GM18858 (cell line): ENCODE measurements around the gene ZNF772.
A peak's percentile ranks its signal among the peaks of the same experiment; 100 is the strongest.
"Not testable (repeated sequence)": the region's sequence is repeated elsewhere in the genome, so short reads cannot be mapped to it uniquely, and the experiment has no call there.

ENCODE experiments used
- ATAC-seq: cut with Tn5 transposase; IDR thresholded peaks from one replicate; pipeline ENCODE4 v1.9.1; 2021; ENCODE audit not compliant: unreplicated experiment

The ZNF772 gene

DNA sequence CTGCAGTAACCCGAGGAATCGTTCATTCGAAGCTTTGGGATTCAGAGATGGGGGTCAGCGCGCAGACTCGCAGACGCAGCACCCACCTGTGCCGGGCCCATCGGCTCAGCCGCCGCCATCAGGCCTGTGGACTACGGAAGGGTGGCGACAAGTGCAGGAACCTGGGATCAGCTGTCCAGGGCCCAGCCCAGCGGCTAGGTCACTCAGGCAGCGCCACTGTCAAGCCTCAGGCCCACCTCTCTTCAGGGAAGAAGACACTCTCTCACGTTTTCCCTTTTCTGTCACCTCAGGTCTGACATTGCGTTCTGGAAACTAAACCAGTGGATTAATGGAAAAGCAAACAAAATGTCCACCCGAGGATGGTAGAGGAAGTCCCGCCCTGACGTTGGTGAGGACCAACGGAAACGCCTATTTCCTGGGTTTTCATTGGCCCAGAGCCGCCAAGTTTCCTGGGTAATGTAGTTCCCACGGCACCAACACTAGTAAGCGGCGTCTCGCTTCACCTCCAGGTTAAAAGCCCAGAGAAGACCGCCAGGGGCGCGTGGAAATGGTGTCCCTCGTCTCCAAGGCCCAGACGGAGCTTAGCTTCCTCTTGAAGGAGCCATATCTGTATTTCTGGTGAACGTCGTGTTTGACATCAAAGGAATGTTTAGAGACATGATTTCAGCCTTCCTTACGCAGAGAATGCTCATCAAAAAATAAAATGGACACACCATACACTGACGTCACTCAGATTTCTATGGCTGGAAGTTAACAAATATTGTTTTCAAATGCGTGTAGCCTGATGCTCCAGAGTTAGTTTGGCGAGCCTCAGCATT lies at the start of gene ZNF772:
ZNF772 (minus strand) TSS at position 376 of the 818 bp plus-strand sequence; CDS start at position 119, 257 bp downstream.
- ATAC-seq = peak; percentile 78

DNA sequence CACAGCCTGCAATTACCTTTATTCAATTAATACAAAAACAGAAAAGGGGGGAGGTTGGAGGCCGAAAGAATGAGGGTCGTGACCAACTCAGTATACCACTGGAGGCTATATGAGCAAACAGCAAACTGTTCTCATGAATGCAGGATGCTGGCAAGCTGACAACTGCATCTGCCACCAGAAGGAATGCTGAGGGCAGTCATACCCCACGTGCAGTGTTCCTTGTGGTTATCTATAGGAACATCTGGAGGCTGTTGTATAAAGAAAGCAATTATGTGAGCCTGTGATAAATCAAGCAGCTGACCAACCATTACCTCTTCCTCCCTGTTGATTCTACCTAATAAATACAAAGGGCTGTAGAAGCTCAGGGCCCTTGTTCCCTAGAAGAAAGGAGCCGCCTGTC lies 40.7 kb upstream of the ZNF772 start:
- not testable (repeated sequence) for ATAC-seq

DNA sequence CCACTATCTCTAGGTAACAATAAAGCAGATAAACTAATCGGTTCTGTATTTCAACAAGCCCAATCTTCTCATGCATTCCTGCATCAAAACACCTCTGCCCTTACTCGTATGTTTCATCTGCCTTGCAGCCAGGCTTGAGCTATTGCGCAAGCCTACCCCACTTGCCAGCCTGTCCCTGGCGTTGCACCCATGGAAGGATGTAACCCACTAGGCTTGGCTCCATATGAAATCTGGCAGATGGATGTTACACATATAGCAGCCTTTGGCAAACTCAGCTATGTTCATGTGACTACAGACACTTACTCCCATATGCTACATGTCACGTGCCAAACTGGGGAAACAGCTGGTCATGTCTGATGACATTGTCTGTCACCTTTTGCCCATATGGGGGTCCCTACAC lies 37.9 kb upstream of the ZNF772 start:
- ATAC-seq = no peak

DNA sequence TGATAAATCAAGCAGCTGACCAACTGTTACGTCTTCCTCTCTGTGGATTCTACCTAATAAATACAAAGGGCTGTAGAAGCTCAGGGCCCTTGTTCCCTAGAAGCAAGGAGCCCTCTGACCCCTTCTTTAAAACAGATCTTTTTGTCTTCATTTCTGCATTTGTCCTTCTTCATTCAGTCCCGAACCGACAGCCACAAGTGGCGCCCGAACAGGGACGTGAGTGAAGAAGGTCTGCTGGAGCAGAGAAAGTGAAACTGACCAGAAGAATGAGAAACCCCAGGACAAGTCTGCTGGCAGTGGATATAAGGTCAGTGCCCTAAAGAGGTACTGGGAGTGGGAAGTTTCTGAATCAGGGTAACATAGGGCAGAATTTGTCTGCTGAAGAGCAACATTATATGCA lies 35.5 kb upstream of the ZNF772 start:
- no peak for ATAC-seq

DNA sequence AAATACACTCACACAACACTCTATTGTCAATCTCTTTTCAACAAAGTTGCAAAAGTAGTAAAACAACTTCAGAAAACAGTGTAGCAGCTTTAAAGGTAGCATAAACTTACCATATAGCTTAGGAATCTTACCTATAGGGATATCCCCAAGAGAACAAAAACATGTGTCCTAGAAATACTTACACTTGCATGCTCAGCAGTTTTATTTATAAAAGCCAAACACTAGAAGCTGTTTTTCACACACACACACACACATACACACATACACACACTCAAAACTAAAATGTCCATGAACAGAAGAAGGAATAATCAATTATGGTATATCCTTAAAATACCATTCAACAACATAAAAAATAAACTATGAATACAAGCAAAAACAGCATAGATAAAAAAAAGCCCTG lies 34.1 kb upstream of the ZNF772 start:
- no peak for ATAC-seq

DNA sequence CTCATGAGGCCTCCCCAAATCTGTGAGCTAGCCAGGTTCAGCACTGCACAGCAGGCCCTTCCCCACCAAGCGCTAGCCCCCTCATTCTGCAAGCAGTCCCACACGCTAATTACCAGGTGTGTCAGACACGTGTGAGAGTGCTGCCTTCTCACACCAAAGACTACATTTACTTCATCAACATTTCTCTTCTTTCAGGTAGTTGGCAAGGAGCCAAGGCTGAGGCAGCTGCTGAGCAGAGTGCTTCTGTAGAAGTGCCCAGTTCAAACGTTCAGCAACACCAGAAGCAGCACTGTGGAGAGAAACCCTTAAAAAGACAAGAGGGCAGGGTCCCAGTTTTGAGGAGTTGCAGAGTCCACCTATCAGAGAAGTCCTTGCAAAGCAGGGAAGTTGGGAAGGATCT lies 28.8 kb upstream of the ZNF772 start:
- ATAC-seq = no peak

DNA sequence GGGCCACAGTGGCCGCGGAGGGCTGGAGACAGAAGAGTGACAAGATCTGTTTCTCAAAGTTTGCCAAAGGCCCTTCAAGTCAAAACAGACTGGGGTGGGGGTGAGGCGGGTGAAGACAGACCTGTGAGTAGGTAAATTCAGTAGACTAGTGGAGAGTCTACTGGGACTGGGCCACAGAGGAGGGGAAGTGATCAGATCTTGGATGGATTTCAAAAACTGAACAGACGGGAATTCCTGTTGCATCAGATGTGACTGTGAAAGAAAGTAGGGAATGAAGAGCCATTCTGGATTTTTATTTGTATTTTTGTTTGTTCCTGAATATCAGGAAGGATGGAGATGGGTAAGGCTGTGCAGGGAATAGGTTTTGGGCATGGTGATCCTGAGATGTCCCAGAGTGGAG lies 23.0 kb upstream of the ZNF772 start:
- not testable (repeated sequence) for ATAC-seq

DNA sequence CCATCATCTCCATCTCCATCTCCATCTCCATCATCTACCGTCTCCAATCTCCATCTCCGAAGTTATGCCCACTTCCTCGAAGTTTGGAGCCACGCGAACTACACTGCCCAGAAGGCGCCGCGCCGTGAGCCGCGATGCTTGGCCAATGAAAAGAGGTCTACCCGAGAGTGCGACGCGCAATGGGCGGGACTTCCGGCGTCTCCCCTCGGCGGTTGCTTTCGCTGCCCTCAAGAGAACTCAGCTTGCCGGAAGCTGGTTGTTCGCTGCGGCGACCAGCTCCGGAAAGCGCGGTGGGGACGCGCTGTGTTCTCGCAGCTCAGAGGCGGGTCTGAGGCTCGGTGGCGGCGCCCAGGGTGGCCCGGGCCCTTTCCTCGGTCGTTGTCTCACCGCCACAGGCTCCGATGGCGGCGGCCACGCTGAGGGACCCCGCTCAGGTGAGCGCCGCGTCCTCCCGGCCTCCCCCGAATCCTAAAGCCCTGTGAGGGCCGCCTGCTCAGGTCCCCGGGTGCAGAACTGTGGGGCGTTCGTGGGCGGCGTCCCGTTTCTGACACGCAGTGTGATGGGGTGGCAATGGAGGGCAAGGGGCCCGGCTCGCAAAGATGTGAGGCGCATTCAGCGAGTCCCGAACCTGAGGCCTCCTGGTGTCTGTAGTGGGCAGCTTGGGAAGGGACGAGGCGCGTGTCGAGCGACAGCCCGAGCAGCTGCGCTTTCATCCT lies 22.5 kb upstream of the ZNF772 start, which contains the start of gene ZNF773:
ZNF773 (plus strand) TSS at position 259 of the 716 bp plus-strand sequence; CDS start at position 402, 143 bp downstream.
- peak; percentile 90 for ATAC-seq

DNA sequence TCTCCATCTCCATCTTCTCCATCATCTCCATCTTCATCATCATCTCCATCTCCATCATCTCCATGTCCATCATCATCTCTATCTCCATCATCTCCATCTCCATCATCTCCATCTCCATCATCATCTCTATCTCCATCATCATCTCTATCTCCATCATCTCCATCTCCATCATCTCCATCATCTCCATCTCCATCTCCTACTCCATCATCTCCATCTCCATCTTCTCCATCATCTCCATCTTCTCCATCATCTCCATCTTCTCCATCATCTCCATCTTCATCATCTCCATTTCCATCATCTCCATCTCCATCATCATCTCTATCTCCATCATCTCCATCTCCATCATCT lies 21.9 kb upstream of the ZNF772 start:
- not testable (repeated sequence) for ATAC-seq

DNA sequence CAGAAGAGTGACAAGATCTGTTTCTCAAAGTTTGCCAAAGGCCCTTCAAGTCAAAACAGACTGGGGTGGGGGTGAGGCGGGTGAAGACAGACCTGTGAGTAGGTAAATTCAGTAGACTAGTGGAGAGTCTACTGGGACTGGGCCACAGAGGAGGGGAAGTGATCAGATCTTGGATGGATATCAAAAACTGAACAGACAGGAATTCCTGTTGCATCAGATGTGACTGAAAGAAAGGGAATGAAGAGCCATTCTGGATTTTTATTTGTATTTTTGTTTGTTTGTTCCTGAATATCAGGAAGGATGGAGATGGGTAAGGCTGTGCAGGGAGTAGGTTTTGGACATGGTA lies 10.9 kb upstream of the ZNF772 start:
- ATAC-seq = not testable (repeated sequence)

DNA sequence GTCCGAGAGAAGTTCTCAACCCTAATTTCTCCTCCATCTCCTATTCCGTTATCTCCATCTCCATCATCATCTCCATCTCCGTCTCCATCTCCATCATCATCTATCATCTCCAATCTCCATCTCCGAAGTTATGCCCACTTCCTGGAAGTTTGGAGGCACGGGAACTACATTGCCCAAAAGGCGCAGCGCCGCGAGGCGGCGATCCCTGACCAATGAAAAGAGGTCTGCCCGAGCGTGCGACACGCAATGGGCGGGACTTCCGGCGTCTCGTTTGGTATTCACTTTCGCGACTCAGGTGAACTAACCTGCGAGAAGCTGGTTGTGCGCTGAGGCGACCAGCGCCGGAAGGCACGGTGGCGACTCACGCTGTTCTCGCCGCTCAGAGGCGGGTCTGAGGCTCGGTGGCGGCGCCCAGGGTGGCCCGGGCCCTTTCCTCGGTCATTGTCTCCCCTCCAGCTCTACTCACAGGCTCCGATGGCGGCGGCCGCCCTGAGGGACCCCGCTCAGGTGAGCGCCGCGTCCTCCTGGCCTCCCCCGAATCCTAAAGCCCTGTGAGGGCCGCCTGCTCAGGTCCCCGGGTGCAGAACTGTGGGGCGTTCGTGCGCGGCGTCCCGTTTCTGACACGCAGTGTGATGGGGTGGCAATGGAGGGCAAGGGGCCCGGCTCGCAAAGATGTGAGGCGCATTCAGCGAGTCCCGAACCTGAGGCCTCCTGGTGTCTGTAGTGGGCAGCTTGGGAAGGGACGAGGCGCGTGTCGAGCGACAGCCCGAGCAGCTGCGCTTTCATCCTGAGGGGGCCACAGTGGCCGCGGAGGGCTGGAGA lies 10.3 kb upstream of the ZNF772 start, which contains the start of gene ZNF419:
ZNF419 (plus strand) TSS at position 274 of the 822 bp plus-strand sequence; CDS start at position 475, 201 bp downstream.
- peak; percentile 95 for ATAC-seq

DNA sequence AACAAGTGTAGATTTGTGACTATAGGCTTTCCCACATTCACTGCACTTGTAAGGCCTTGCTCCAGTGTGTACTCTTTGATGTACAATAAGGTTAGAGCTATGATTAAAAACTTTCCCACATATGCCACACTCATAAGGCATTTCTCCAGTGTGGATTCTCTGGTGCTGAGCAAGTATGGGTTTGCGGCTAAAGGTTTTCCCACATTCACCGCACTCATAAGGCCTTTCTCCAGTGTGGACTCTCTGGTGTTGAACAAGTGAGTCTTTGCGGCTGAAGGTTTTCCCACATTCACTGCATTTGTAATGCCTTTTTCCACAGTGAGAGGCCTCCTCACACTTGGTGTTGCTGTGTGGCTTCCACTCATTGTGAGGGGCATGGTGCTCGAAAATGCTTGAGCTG lies 3.7 kb downstream of the ZNF772 start:
- no peak for ATAC-seq

DNA sequence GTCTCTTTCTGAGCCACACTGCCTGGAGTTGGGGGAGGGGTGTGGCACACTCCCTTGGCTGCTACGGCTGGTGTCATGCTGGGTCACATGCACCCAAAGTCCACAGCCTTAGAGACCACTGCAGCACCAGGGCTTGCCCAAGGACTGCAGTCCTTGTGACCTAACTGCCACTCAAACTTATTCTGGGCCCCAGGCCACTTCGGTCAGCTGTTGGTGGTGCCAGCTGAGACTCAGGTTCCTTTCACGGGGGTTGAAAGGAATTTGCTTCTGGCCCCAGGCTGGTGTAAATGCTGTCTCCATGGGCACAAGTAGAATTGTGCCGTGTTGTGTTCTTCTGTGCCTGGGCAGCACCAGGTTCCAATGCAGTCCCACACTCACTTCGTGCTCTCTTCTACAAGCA lies 10.9 kb downstream of the ZNF772 start:
- ATAC-seq = no peak

DNA sequence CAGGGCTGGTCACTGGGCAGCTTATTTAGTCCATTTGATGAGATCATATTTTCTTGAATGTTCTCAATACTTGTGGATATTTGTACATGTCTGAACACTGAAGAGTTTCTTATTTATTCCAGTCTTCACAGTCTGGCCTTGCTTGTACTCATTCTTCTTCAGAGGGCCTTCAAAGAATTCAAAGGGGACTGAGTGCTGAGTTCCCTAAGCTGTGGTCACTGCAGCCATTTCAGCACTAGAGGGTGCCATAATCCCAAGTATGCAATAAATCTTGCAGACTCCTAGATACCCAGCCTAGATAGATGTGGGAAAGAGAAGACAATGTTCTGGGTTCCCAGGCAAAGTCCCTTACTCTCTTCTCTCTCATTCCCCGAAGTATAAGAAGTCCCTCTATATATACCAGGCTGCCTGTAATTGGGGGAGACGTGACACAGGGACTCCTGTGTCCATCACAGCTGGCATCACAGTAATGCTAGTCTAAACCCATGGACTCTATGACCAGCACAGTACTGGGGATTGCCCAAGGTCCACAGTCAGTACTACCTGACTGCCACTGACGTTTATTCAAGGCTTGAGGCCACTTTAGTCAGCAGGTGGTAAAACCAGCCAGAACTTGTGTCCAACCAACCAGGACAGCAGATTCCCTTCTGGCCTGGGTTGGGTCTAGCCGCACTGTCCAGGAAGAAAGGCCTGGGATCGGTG lies 11.5 kb downstream of the ZNF772 start:
- no peak for ATAC-seq

DNA sequence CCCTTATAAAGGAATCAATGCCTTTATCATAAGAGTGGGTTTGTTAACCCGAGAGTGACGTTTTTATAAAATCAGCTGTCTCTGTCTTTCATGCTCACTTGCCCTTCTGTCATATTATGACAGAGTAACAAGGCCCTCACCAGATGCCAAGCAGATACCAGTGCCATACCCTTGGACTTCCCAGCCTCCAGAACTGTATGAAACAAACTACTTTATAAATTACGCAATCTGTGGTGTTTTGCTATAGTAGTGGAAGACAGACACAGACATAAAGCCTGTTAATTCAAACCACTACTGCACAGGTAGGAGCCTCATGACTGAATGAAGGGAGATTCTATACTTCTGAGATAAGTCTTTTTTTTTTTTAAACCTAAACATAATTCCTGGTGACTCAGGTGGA lies 25.1 kb downstream of the ZNF772 start:
- ATAC-seq = no peak

DNA sequence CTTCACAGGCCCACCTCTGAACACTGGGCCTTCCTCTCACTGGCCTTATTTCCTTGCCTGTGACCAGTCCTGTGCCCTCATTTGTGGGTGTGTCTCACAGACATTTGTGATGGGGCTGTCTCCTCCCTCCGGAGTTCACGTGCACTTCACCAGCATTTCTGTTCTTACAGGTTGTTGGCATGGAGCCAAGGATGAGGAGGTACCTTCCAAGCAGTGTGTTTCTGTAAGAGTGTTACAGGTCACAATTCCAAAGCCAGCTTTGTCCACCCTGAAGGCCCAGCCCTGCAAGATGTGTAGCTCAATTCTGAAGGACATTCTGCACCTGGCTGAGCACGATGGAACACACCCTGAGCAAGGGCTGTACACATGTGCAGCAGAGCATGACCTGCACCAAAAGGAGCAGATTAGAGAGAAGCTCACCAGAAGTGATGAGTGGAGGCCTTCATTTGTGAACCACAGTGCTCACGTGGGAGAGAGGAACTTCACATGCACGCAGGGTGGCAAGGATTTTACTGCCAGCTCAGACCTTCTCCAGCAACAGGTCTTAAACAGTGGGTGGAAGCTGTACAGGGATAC lies 34.2 kb downstream of the ZNF772 start:
- ATAC-seq = no peak

DNA sequence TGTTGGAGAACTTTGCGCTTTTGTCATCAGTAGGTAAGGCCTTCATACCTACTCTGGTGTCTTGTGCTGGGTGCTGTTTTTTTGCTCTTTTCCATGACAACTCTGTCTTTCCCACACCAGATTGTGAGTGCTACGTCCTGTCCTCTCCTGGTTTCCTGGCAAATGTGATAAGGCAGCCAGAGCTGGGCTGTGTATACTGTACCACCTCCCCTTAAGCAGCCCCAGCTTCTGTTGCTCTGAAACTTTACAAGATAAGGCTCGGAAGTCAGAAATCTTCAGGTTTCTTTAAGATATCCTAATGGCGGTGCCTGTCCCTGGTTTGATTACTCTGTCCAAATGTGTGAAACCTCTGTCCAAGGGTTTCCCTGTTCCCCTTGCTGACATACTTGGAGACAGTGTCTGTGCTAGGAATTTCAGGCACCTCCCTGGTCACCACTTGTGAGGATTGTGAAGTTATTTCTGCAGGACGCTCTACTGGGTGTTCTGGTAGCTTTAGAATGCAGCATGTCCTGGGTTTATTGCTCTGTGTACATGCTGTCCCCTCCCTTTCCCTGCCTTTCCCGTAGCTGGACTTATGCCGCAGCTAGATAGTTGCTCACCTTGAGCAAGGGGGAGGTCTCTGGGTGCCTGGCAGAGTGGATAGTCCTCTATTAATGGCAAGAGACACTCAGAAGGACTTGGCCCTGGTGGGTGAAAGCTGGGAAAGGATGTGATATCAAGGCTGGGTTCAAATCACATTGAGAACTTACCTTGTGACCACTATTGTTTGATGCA lies 35.2 kb downstream of the ZNF772 start:
- no peak for ATAC-seq

DNA sequence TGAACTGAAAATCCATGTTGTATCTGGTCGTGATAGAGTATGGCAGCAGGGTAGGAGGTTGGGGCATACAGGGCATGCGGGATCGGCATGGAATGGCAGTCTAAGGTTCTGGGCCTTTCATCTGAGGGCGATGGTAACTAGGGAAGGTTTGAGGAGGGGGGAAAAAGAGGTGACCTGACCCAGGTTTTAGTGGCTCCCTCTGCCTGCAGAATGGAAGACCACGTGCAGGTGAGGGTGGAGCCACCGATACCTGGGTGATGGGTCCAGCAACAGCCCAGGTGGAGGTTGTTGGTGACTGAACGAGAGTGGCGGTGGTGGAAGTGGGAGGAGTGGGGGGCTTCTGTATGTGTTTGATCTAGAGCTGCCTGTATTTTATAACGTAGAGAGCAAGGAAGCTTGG lies 38.4 kb downstream of the ZNF772 start:
- ATAC-seq = no peak

DNA sequence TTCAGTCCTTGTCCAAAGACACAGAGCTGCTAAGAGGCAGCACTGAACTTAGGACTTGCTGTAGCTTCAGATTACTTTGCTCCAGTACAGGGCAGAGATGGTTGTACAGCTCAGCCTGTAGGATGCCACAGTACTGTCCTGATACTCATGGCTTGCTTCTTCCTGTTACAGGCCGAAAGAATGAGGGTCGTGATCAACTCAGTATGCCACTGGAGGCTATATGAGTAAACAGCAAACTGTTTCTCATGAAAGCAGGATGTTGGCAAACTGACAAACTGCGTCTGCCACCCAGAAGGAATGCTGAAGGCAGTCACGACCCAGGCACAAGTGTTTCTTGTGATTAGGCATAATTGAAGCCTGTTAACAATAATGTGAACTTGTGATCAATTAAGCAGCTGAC lies 39.4 kb downstream of the ZNF772 start:
- no peak for ATAC-seq

DNA sequence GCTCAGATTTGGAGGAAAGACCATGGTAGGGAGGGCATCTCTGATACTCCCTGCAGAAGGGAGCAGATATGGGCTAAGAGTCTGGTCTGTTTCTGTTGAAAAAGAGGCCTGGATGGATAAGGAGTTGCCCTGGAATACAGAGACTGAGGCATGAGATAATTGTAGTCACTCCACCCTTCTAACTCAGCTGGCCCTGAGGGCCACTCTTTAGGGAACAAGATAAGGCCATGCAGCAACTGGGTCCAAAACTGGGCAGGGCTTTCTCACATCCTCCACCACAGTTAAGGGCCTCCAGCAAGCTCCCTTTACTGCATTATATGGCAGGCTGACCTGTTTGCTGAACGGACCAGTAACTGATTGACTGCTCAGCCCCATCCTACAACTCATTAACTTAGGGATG lies 40.9 kb downstream of the ZNF772 start:
- ATAC-seq = no peak
